Measurements from ENCODE around the gene UIMC1. TPM values are rescaled to one million over a fixed set of nuclear protein-coding genes. Genes with fewer than 3 reads are reported as not detected.

Gene UIMC1
- total and polyA plus RNA-seq, 2 of the 4 experiments (the other 2 are of a cell fraction) = 19.5 to 27.6 TPM

GRCh38 chr5:177036443-177036842 is 29.9 kb upstream of the UIMC1 start:
- Histone ChIP-seq H4K8ac (ENCODE audit: low read depth in 2 of 2, low read length in 2 of 2) (no peak overlapping the region), H4K91ac (ENCODE audit: insufficient read depth, low read depth, low read length) (no peak overlapping the region), H2AK5ac (ENCODE audit: low read depth, low read length) (no peak overlapping the region), H2BK20ac (ENCODE audit: low read depth, low read length) (no peak overlapping the region), H2BK15ac (ENCODE audit: low read depth, low read length) (no peak overlapping the region), H2AK9ac (replicated peaks; ENCODE audit: low read depth, low read length, poor library complexity) (no peak overlapping the region), H3K36me3 (ENCODE audit: control insufficient read depth, insufficient read depth, low read length) (peaks cover 6% of the 10 kb centered on the region), H4K5ac (ENCODE audit: low read depth, low read length) (no peak overlapping the region), H3K14ac (replicated peaks; ENCODE audit: low read depth, low read length) (no peak overlapping the region), H3K4me1 (ENCODE audit: control insufficient read depth, insufficient read depth, low read length) (peaks cover 2% of the 10 kb centered on the region), H3K9me3 (ENCODE audit: control insufficient read depth, insufficient read depth, low read length) (no peaks in the 10 kb centered on the region), H3K9ac (ENCODE audit: low read depth, low read length) (no peak overlapping the region), H3K56ac (ENCODE audit: extremely low read depth, insufficient read depth, low read length) (no peak overlapping the region), H2BK120ac (ENCODE audit: low read depth, low read length) (no peak overlapping the region), H3K4me3 (ENCODE audit: insufficient read depth, low read depth, low read length) (no peak overlapping the region), H3K23ac (ENCODE audit: low read depth, low read length) (no peak overlapping the region), H4K20me1 (ENCODE audit: insufficient read depth, low read length) (peaks cover 10% of the 10 kb centered on the region; the same call in 1 of the 2 replicates), H3K4ac (ENCODE audit: low read depth, low read length) (no peak overlapping the region), H3K18ac (ENCODE audit: low read depth, low read length) (no peak overlapping the region), H2AFZ (replicated peaks; ENCODE audit: low read length, poor library complexity) (no peak overlapping the region), H2BK5ac (ENCODE audit: low read depth, low read length, poor library complexity, severe bottlenecking) (no peak overlapping the region), H3K27me3 (ENCODE audit: control insufficient read depth, insufficient read depth, low read length) (no peaks in the 10 kb centered on the region), H3K79me1 (ENCODE audit: low read depth in 1 of 2, low read length in 2 of 2) (peaks cover 17 to 67% of the 10 kb centered on the region in 2 experiments), H3K27ac (ENCODE audit: insufficient read depth, low read length) (no peak overlapping the region), H3K9me1 (ENCODE audit: insufficient read depth, low read length) (peaks cover 5% of the 10 kb centered on the region), H3K4me2 (ENCODE audit: low read depth, low read length) (no peak overlapping the region)
- no peak for ATAC-seq (ENCODE audit: low read depth)
- in situ Hi-C loops (cut with MboI; ENCODE audit: low sequenced_read_pairs) (no loop called here), dilution Hi-C loops (cut with HindIII; ENCODE audit: low sequenced_read_pairs, unreplicated experiment) (no loop called here), intact Hi-C loops (cut with micrococcal nuclease) (no loop called here)
- no peak for TF ChIP-seq CTCF (conservative IDR thresholded peaks at IDR 0.05; ENCODE audit: low read depth, low read length)
- TF ChIP-seq SMC3 (IDR thresholded peaks at IDR 0.05; ENCODE audit: low read depth, low read length) = no peak
- no peak for TF ChIP-seq ELK1 (IDR thresholded peaks at IDR 0.05; ENCODE audit: borderline replicate concordance, low read depth, low read length)
- no peak for TF ChIP-seq RFX5 (IDR thresholded peaks at IDR 0.05; ENCODE audit: low read depth, low read length)
- TF ChIP-seq MXI1 (IDR thresholded peaks at IDR 0.05; ENCODE audit: borderline replicate concordance, low read depth, low read length) = no peak
- no peak for TF ChIP-seq RAD21 (IDR thresholded peaks at IDR 0.05; ENCODE audit: low read length)
- TF ChIP-seq BHLHE40 (IDR thresholded peaks at IDR 0.05; ENCODE audit: low read depth, low read length) = no peak
- no peak for TF ChIP-seq POLR2A (IDR thresholded peaks at IDR 0.05; ENCODE audit: low read depth, low read length)
- TF ChIP-seq MAZ (IDR thresholded peaks at IDR 0.05; ENCODE audit: borderline replicate concordance, low read depth, low read length) = no peak
- TF ChIP-seq CEBPB (IDR thresholded peaks at IDR 0.05; ENCODE audit: low read depth, low read length) = no peak
- no peak for TF ChIP-seq MAFK (IDR thresholded peaks at IDR 0.05; ENCODE audit: low read depth, low read length)
- TF ChIP-seq RCOR1 (IDR thresholded peaks at IDR 0.05; ENCODE audit: insufficient replicate concordance, low read length) = no peak
- TF ChIP-seq CHD1 (IDR thresholded peaks at IDR 0.05; ENCODE audit: low read depth, low read length) = no peak
- no peak for TF ChIP-seq USF2 (IDR thresholded peaks at IDR 0.05; ENCODE audit: low read depth, low read length)
- no peak for TF ChIP-seq NFE2L2 (IDR thresholded peaks at IDR 0.05; ENCODE audit: low read depth, low read length)
- TF ChIP-seq FOS (IDR thresholded peaks at IDR 0.05; ENCODE audit: low read depth, low read length) = no peak
- ChIA-PET CTCF (no interaction called here), POLR2A (ENCODE audit: unreplicated experiment) (no interaction called here)
- no TSS peak for BruUV-seq (replicated peaks)
- WGBS, 2 experiments (ENCODE audit: extremely low coverage in 2 of 2, insufficient read length in 1 of 2) = no CpG with 5 or more reads among the region's 5 CpGs
- no peak for DNase-seq

All from IMR-90 (cell line).